ENCODE measurements around the gene SKI. TPM values are rescaled to one million over a fixed set of nuclear protein-coding genes. Genes with fewer than 3 reads are reported as not detected.

The SKI gene
- total RNA-seq = 34.9 and 41.7 TPM in 2 replicates

DNA sequence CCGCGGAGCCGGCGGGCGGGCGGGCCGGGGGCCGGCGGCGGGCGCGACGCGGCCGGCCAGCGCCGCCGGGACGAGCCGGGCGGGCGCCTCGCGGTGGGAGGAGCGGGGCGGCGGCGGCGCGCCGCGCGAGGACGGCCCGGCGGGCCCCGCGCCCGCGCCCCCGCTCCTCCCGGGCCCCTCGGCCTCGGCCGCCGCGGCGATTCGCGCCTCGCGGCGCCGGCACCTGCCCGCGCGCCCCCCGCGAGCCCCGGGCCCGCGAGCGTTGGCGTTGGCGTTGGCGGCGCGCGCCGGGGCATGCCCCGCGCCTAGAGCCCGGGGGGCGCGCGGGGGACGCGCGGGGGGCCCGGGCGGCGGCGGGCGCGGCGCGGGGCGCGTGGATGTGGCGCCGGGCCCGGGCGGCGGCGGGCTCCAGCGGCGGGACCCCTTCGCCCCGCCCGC, at the start of gene SKI:
Gene SKI (plus strand): TSS at position 163 of the 438 bp plus-strand sequence. CDS start 448 bp downstream, outside the sequence.

DNA sequence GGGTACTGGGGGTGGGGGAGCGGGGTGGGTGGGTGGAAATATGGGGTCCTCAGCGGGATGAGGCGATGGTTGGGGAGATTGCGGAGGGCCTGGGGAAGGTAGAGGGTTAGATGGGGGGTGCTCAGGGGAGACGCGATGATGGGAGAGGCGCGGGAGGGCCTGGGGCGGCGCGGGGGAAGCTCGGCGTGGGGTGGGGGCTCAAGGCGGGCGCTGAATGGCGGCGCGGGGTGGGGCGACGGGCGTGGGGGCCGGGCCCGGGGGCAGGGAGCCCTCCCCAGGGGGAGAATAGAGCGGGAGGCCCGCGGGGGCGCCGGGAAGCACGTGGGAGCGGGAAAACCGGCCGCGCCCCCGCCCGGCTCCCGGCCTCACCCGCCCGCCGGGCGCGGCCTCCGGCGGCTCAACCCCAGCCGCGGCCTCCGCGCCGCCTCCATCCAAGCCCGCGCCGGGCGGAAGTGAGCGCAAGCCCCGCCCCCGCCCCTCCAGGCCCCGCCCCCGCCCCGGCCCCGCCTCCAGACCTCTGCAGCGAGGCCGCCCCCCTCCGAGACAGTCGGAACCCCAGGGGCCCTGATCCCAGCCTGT, 33.7 kb upstream of the SKI start, which contains the start of gene FAAP20:
Gene FAAP20 (minus strand): TSS at position 454 of the 579 bp plus-strand sequence. CDS start 23 bp downstream, at position 431.

Other genes with a start within 250 kb of the SKI start
- not detected in 2 replicates for gene CFAP74, start 224.5 kb upstream of the SKI start, total RNA-seq
- gene GABRD, start 209.0 kb upstream of the SKI start, total RNA-seq = not detected in 2 replicates
- gene PRKCZ, start 177.9 kb upstream of the SKI start, total RNA-seq = 0.97 and 1.1 TPM in 2 replicates
- 24.4 and 24.7 TPM in 2 replicates for gene FAAP20, start 33.5 kb upstream of the SKI start, total RNA-seq
- gene MORN1, start 163.2 kb downstream of the SKI start, total RNA-seq = 11.2 and 11.4 TPM in 2 replicates
- gene RER1, start 163.5 kb downstream of the SKI start, total RNA-seq = 58.4 and 63.4 TPM in 2 replicates
- 40.2 and 43.4 TPM in 2 replicates for gene PEX10, start 184.2 kb downstream of the SKI start, total RNA-seq
- 0.12 and 0.65 TPM in 2 replicates for gene PLCH2, start 248.0 kb downstream of the SKI start, total RNA-seq

All from hair follicle dermal papilla cell (primary cell).